ENCODE measurements around the gene DLX1.

DLX1 gene
- 0 to 0.24 (median 0) reads per million in 9 experiments for total RNA-seq

GRCh38 chr2:172085460-172086159 lies at the start of gene DLX1:
TSS of gene DLX1 (plus strand) at chr2:172085507. CDS start at chr2:172085678, 171 bp downstream.
- Mint-ChIP-seq H3K27ac (peak within 1 kb of the TSS in 1 of 2 donors; percentile 80), H3K4me1 (ENCODE audit: low read depth in 2 of 2) (peaks cover 49 to 50% of the 10 kb centered on the region in 2 donors), H3K36me3 (ENCODE audit: insufficient read depth) (peaks cover 79% of the 10 kb centered on the region), H3K4me3 (peak within 1 kb of the TSS; percentile 75 to 83), H3K9me3 (no peaks in the 10 kb centered on the region), H3K27me3 (peaks cover 98 to 100% of the 10 kb centered on the region in 2 donors)
- DNase-seq (no peak), ATAC-seq (replicated peaks) (no peak)

- H3K9me3 Mint-ChIP-seq: no peaks in the 10 kb centered on the region
- ATAC-seq (replicated peaks) (no peak), DNase-seq (no peak)
- no peak overlapping the region for H3K4me3 Mint-ChIP-seq
- H3K27me3 Mint-ChIP-seq: no peaks in the 10 kb centered on the region
- no peaks in the 10 kb centered on the region for H3K36me3 Mint-ChIP-seq (ENCODE audit: insufficient read depth)
- H3K4me1 Mint-ChIP-seq (ENCODE audit: low read depth in 2 of 2): no peaks in the 10 kb centered on the region
- no peak overlapping the region for H3K27ac Mint-ChIP-seq
Measured at GRCh38 chr2:172038121-172038520, 47.2 kb upstream of the DLX1 start.

- DNase-seq (no peak), ATAC-seq (replicated peaks) (no peak)
- Mint-ChIP-seq H3K9me3 (no peaks in the 10 kb centered on the region), H3K27me3 (no peaks in the 10 kb centered on the region), H3K36me3 (ENCODE audit: insufficient read depth) (no peaks in the 10 kb centered on the region), H3K4me1 (ENCODE audit: low read depth in 2 of 2) (no peaks in the 10 kb centered on the region), H3K27ac (no peak overlapping the region), H3K4me3 (no peak overlapping the region)
Measured at GRCh38 chr2:172038604-172039003, 46.7 kb upstream of the DLX1 start.

DNA sequence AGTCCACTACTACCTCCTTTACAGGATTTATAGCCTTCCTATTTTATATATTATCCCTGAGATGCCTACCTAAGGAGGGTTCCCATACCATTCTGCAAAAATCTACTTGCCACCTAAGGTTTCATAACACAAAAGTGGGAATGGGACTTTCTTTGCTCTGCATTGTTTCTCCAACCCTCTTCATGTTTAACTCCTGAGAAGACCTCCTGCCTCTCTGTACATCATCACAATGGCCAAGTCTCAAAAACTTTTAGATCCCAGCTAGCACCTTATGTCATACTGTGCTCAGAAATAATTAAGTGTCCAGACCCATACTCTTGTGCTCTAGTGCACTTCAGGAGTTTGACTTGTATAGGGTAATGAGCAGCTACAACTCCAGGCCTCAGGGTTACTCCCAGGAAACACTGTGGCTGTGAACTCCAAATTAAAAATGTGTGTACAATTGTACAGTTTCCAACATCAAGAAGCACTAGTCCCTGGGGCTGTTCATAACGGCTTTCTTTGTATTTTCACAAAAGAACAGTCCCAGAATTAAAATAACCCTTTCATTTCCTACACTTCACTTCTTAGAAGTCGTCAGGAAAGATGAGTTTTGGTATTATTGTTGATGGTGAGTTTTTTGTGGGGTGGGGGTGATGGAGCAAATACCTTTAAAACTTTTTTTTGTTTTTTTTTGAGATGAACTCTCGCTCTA lies 46.1 kb upstream of the DLX1 start:
- Mint-ChIP-seq H3K4me1 (ENCODE audit: low read depth in 2 of 2) (no peaks in the 10 kb centered on the region), H3K27me3 (no peaks in the 10 kb centered on the region), H3K4me3 (no peak overlapping the region), H3K9me3 (no peaks in the 10 kb centered on the region), H3K36me3 (ENCODE audit: insufficient read depth) (no peaks in the 10 kb centered on the region), H3K27ac (no peak overlapping the region)
- no peak for DNase-seq
- no peak for ATAC-seq (replicated peaks)

- Mint-ChIP-seq H3K27me3 (no peaks in the 10 kb centered on the region), H3K4me3 (no peak overlapping the region), H3K4me1 (ENCODE audit: low read depth in 2 of 2) (no peaks in the 10 kb centered on the region), H3K9me3 (no peaks in the 10 kb centered on the region), H3K27ac (no peak overlapping the region), H3K36me3 (ENCODE audit: insufficient read depth) (no peaks in the 10 kb centered on the region)
- DNase-seq: no peak
- no peak for ATAC-seq (replicated peaks)
Measured at GRCh38 chr2:172040311-172040710, 45.0 kb upstream of the DLX1 start.

- ATAC-seq (replicated peaks) (no peak), DNase-seq (no peak)
- H3K27ac Mint-ChIP-seq: no peak overlapping the region
- H3K4me3 Mint-ChIP-seq: no peak overlapping the region
- H3K27me3 Mint-ChIP-seq: no peaks in the 10 kb centered on the region
- no peaks in the 10 kb centered on the region for H3K36me3 Mint-ChIP-seq (ENCODE audit: insufficient read depth)
- H3K4me1 Mint-ChIP-seq (ENCODE audit: low read depth in 2 of 2): no peaks in the 10 kb centered on the region
- H3K9me3 Mint-ChIP-seq: no peaks in the 10 kb centered on the region
Measured at GRCh38 chr2:172046080-172046678, 39.1 kb upstream of the DLX1 start.

DNA sequence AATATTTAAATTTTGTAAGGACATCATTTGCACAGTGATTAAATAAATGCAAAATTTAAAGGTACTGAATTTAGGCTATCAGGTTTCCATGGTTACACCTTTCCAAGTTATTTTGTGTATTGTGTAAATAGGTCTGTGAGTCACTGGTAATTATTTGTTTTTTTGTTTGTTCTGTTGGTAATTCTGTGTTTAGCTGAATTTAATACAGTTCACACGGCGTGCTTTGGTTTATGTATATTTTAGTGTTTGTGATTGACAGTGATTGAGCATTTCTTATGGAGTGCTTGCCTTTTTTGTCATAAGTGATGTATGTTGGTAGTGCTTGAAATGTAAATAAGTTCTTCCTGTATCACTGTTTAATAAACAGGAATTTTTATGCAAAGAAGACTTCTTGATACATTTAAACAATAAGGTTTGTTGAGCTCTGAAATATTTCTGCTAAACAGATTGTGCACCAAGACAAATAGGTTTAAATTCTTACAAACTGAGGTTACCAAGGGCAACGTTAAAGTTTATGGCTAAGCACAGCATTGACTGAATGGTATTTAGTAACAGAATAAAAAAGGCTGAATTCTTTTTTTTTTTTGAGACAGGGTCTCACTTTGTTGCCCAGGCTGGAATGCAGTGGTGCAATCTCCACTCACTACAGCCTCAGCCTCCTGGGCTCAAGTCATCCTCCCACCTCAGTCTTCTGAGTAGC lies 38.3 kb upstream of the DLX1 start:
- H3K27me3 Mint-ChIP-seq: no peaks in the 10 kb centered on the region
- no peaks in the 10 kb centered on the region for H3K4me1 Mint-ChIP-seq (ENCODE audit: low read depth in 2 of 2)
- H3K4me3 Mint-ChIP-seq: no peak overlapping the region
- no peak overlapping the region for H3K27ac Mint-ChIP-seq
- no peak for DNase-seq
- ATAC-seq (replicated peaks): no peak
- no peaks in the 10 kb centered on the region for H3K36me3 Mint-ChIP-seq (ENCODE audit: insufficient read depth)
- no peaks in the 10 kb centered on the region for H3K9me3 Mint-ChIP-seq

- Mint-ChIP-seq H3K27ac (no peak overlapping the region), H3K9me3 (no peaks in the 10 kb centered on the region), H3K4me1 (ENCODE audit: low read depth in 2 of 2) (no peaks in the 10 kb centered on the region), H3K36me3 (ENCODE audit: insufficient read depth) (no peaks in the 10 kb centered on the region), H3K27me3 (no peaks in the 10 kb centered on the region), H3K4me3 (no peak overlapping the region)
- DNase-seq: no peak
- ATAC-seq (replicated peaks): no peak
Measured at GRCh38 chr2:172047566-172048507, 37.5 kb upstream of the DLX1 start.

DNA sequence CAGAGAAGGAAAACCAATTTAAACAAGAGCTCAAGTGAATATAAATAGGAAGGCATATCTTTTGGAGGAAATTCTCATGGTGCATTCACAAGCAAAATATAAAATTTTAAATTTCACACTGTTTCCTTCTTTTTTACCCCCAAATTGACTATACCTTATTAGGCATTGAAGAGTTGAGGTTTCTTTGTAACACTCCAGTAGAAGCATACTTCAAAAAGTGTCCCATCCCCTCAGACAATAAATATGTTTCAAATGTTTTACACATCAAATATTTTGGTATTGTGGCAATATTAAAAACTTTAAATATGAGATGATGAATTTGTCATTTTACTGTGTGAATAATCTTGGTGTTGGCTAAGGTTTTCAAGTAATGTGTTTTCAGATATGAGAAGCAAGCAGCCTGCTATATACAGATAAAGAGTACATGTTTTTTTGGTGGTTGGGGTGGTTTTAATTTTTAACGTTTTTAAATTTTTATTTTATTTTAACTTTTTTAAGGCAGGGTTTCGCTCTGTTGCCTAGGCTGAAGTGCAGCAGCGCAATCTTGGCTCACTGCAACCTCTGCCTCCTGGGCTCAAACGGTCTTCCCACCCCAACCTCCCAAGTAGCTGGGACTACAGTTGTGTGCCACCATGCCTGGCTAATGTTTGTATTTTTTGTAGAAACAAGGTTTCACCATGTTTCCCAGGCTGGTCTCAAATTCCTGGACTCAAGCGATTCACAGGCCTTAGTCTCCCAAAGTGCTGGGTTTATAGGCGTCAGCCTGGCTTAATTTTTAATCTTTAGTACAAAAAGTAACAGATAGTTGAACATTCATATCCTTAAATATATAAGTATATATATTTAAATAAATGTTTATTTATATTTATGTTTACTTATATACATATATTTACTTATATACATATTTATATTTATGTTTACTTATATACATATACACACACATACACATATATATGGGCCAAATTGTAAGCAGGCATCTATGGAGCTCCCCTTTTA lies 36.5 kb upstream of the DLX1 start:
- no peak for ATAC-seq (replicated peaks)
- no peaks in the 10 kb centered on the region for H3K27me3 Mint-ChIP-seq
- H3K27ac Mint-ChIP-seq: no peak overlapping the region
- H3K4me1 Mint-ChIP-seq (ENCODE audit: low read depth in 2 of 2): no peaks in the 10 kb centered on the region
- H3K9me3 Mint-ChIP-seq: no peaks in the 10 kb centered on the region
- no peak for DNase-seq
- no peak overlapping the region for H3K4me3 Mint-ChIP-seq
- H3K36me3 Mint-ChIP-seq (ENCODE audit: insufficient read depth): no peaks in the 10 kb centered on the region

GRCh38 chr2:172049567-172050120 lies 35.7 kb upstream of the DLX1 start:
- Mint-ChIP-seq H3K36me3 (ENCODE audit: insufficient read depth) (no peaks in the 10 kb centered on the region), H3K27ac (no peak overlapping the region)

DNA sequence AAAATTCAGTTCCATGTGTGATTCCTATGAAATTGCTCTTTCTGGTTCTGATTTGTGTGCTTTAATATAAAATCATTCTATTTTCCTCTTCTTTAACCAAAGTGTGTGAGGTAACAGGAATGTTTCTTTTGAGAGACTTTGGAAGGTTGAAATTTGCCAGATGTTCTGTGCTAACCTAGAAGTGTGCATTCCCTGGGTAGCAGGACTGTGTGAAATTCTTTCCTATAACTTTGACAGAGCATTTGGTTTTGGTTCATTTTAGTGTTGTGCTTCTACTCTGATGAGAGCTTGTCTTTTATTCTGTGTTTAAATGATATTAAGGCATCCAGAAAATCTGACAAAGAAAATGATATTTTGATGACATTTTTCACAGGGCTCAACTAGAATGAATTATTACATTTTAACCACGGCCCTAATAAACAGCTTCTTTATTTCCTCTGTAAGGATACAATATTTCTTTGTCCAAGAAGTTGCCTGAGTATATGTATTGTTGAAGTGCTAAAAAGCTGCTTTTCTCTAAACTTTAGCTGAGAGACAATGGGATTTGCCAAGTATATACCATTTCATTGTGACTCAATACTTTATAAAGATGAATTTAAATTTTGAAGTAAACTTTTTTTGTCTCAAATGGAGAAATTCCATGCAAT lies 34.7 kb upstream of the DLX1 start:
- Mint-ChIP-seq H3K4me1 (ENCODE audit: low read depth in 2 of 2) (no peaks in the 10 kb centered on the region), H3K9me3 (no peaks in the 10 kb centered on the region), H3K27ac (no peak overlapping the region), H3K27me3 (no peaks in the 10 kb centered on the region), H3K36me3 (ENCODE audit: insufficient read depth) (no peaks in the 10 kb centered on the region), H3K4me3 (no peak overlapping the region)
- ATAC-seq (replicated peaks) (no peak), DNase-seq (no peak)

More at GRCh38 chr2:172049567-172050120, 35.7 kb upstream of the DLX1 start:
- DNase-seq (no peak), ATAC-seq (replicated peaks) (no peak)
- Mint-ChIP-seq H3K4me3 (no peak overlapping the region), H3K4me1 (ENCODE audit: low read depth in 2 of 2) (no peaks in the 10 kb centered on the region), H3K9me3 (no peaks in the 10 kb centered on the region), H3K27me3 (no peaks in the 10 kb centered on the region)
